Hematopoietic multipotent progenitor cell treated with erythropoietin and hydrocortisone succinate and interleukin-3 and kit ligand, for 17 days (in vitro differentiated cells): ENCODE measurements around the gene COQ9.
"Not testable (repeated sequence)": the region's sequence is repeated elsewhere in the genome, so short reads cannot be mapped to it uniquely, and the experiment has no call there.

Source experiments
- DNase-seq: peaks from one replicate; pipeline ENCODE4 v3.0.0-alpha.2; 2015; ENCODE audit warnings: low spot score

COQ9 gene

DNA sequence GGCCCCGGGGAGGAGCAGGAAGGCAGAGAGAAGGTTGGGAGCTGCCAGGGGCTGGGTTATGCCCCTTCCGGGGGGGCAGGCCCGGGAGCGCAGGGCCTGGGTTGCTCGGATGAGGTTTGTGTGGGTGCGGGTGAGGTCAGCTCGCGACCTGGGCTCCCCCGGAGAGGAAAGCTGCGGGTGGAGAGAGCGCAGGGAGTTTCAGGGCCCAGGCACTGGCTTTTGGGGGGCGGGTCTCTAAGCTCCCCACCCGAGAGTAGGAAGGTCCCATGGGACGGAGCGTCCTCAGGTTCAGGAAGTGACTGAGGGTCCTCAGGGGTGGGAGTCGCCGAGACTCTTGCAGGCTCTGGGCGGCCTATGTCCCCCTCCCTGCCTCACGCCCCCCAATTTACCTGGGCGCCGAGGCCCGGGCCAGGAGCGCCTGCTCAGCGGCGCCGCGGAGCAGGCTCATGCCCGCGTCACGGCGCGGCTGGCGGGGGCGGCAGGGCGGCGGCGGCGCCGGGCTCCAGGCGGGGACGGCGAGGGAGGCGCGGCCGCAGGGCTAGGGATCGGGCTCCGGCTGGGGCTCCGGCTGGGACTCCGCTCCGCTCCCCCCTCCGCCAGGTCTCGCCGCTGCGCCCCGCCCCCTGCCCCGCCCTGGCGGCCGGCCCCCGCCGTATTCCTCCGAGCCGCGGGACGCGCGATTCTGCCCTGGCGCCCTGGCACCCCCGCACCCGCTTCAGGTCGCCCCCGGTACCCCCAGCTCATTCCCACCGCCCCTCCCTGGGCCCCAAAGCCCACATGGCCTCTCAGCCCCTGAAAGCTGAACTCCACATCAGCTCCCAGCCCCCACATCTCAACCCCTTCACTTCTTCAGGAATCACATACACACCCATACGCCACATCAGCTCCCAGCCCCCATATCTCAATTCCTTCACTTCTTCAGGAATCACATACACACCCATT, 38.9 kb downstream of the COQ9 start, which contains the start of gene DOK4:
Gene DOK4 (minus strand): TSS at position 578 of the 942 bp plus-strand sequence. CDS start 6,986 bp downstream, outside the sequence.
- peak; percentile 29 for DNase-seq

DNA sequence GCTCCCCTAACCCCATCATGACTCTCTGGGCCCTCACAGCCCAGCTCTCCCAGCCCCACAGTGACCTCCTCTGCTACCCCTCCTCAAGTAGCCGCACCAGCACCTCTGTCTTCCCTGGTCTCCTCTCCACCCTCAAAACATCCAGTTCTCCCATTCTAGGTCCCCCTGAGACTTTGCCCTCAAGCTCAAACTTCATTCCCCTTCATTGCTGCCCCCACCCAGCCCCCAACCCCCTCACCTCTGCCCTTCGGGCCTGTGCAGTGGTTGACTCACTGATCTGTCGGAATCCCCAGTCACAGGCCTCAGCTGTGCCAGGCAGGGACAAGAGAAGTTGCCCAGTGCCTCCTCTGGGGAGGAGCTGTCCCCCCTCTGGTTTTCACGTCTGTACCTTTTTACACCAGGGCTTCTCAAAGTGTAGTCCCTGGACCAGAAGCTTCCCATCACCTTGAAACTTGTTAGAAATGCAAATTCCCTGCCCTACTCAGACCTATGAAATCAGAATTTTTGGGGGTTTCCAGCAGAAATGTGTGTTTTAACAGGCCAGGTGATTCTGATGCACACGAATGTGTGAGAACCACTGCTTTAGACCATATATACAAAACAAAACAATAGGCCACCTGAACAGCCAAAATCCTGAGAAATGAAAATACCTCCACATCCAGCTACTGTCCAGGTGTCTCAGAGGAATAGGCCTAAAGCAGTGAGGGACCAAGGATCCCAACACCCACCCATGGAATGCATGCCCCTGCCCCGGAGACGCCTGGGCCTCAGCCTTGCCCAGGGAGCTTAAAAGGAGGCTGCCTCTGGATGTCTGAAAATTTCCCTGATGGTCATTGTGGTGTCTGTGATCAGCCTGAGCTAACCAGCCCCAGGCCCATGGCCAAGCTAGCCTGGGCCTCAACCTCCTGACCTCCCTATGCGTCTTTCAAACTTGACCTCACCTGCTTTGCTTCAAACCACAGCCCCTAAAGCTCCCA, 39.9 kb downstream of the COQ9 start:
- DNase-seq, result no peak

DNA sequence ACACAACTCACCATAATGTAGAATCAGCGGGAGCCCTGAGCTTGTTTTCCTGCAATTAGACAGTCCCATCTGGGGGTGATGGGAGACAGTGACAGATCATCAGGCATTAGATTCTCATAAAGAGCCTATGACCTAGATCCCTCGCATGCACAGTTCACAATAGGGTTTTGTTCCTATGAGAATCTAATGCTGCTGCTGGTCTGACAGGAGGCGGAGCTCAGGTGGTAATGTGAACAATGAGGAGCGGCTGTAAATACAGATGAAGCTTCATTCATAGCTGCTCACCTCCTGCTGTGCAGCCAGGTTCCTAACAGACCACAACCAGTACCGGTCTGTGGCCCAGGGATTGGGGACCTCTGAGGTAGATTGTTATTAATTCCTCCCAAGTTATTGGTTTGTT, 42.0 kb downstream of the COQ9 start:
- no peak for DNase-seq

- DNase-seq, result no peak
Observed at GRCh38 chr16:57493767-57494166, 46.5 kb downstream of the COQ9 start.

GRCh38 chr16:57497121-57497520, 49.8 kb downstream of the COQ9 start:
- DNase-seq, result no peak

DNA sequence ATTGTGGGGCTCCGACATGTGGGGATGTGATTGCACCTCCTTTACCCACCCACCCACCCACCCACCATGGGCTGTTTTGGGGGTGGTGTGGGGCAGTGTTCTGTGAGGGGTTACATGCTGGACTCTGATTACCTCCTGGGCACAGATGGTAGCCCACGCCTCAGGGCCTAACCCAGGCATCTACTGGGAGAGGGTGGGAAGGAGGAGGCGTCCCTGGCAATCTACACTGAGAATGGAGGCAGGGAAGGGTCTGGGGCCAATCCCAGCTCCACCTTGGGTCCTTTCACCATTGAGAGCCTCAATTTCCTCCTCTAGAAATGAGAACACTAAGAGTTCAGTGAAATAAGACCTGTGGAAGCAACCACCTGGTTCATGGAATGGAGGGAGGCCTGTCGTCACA, 50.8 kb downstream of the COQ9 start:
- no peak for DNase-seq

DNA sequence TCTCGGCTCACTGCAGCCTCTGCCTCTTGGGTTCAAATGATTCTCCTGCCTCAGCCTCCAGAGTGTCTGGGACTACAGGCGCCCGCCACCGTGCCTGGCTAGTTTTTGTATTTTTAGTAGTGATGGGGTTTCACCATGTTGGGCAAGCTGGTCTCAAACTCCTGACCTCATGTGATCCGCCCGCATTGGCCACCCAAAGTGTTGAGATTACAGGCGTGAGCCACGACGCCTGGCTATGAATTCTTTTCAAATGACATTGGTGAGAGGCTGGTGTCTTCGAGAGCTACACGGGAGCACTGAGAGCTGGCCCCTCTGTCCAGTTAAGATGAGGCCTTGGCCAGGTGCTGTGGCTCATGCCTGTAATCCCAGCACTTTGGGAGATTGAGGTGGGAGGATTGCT, 52.7 kb downstream of the COQ9 start:
- DNase-seq, result not testable (repeated sequence)

- no peak for DNase-seq
Observed at GRCh38 chr16:57500578-57501111, 53.4 kb downstream of the COQ9 start.

- no peak for DNase-seq
Observed at GRCh38 chr16:57501492-57501891, 54.2 kb downstream of the COQ9 start.

GRCh38 chr16:57502048-57502775, 54.9 kb downstream of the COQ9 start:
- DNase-seq, result no peak

DNA sequence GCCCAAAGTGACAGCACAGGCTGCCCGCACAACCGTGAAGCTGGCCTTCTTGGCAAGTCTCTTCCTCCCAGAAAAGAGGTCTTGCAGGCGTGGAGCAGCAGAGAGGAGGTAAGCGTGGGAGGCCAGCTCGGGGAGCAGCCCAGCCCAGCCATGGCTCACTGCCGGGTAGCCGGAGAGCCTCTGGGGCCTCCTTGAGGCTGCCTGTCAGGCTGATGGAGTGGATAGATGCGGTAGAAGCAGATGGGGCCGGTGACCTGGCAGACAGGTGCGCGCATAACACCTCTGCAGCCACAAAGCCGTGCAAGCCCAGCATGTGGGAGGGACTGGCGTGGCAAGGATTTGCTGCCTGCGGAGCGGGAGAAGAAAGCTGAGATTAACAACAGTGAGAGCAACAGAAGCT, 56.1 kb downstream of the COQ9 start:
- DNase-seq, result no peak

DNA sequence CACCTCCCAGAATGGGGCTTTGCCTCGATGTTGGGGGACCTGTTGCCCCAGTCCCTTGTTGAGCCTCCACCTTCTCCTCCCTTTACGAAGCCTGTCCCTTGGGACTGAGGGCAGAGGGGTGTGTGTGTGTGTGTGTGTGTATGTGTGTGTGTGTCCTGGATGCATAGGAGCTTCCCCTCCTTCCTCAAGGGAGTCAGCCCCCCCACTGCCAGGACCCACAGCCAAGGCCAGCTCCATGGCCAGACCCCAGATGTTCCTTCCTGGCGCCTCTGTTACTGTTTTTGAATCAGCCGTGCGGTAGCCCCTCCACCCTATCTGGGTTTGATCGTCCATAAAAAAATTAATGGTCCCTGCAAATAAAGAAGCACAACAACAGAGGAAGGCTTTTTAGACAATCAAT, 56.7 kb downstream of the COQ9 start:
- no peak for DNase-seq

DNA sequence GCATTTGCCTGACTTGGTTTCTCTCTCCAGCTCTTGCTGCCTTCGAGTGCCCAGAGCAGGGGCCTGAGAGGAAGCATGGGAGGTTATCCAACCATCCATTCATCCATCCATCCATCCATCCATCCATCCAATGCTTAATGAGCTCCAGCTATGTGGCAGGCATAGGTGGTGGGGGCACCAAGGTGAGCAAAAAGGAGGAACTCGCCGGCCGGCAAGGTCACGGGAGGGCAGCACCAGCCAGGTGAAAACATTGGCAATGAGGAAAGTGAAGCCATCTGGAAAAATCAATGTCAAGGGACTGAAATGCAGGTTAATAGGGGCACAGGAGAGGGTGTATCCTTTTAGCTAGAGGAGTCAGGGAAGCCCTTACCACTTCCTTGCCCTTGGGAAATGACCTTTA, 57.2 kb downstream of the COQ9 start:
- no peak for DNase-seq

DNA sequence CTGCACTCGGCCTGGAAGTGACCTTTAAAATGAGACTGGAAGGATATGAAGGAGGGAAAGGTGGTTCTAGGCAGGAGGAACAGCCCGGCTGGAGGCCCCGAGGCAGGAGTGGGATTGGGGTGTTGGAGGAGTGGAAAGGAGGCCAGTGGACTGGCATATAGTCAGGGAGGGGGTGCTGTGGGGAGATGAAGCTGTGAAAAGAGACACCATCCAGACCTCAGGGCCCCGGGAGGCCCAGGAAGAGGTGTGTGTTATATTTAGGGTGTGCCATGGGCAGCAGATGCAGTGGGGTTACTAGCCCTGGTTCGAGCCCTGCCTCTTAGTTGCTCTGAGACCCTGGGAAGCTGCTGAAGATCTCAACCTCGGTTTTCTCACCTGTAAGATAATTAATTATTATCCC, 57.9 kb downstream of the COQ9 start:
- DNase-seq, result no peak

DNA sequence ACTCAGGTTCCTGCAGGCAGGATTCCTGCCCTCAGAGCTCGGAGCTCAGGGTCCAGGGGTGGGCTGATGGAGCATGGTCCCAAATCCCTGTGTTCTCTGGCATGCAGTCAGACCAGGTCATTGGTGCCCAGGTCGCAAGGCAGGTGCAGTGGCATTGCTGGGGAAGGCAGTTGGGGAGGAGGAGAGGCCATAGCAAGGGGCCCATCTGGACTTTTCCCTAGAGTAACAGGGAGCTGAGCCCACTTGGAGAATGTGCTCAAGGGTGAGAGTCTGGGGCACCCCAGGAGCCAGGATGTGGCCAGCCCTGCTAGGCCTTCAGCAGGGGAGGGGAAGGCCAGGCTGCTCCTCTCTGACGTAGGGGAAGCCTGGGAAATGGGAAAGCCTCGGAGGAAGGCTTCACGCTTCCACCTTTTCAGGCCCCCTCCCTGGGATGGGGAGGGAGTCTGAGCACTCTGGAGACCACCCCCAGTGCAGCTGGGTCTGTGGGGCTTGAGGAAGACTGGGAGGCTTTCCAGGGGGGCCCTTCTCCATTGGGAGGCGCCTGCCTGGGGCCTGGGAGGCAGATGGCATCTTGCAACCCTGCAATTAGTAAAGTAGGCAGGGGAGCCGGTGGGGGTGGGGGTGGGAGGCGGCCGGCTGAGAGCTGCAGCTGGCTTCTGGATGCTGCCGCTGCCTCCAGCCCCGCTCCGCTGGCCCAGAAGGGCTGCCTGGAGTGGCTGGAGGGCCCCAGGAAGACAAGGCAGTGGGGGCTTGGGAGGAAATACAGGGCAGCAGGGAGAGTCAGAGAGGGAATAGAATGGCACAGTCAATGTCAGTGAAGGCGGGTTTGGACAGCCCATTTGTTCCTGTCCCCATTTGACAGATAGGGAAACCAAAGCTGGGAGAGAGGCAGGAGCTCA, 60.1 kb downstream of the COQ9 start:
- no peak for DNase-seq

DNA sequence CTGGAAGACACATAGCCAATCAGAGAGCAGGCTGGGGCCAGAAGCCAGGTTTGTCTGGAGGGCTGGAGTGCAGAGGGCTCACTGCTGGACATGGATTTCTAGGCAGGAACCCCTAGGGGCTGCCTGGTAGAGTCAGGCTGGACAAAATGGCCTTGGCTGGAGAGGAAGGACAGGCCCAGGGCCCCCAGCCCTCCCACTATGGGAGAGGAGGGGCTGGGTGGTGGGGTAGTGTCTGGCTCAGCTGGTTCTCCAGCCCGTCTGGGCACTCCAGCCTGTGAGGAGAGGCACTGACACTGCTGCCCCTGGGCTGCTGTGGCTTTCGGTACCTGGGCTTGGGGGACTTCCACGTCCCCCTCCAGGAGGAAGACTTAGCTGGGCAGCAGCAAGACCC, 60.8 kb downstream of the COQ9 start:
- no peak for DNase-seq

- no peak for DNase-seq
Observed at GRCh38 chr16:57509231-57509923, 62.1 kb downstream of the COQ9 start.

DNA sequence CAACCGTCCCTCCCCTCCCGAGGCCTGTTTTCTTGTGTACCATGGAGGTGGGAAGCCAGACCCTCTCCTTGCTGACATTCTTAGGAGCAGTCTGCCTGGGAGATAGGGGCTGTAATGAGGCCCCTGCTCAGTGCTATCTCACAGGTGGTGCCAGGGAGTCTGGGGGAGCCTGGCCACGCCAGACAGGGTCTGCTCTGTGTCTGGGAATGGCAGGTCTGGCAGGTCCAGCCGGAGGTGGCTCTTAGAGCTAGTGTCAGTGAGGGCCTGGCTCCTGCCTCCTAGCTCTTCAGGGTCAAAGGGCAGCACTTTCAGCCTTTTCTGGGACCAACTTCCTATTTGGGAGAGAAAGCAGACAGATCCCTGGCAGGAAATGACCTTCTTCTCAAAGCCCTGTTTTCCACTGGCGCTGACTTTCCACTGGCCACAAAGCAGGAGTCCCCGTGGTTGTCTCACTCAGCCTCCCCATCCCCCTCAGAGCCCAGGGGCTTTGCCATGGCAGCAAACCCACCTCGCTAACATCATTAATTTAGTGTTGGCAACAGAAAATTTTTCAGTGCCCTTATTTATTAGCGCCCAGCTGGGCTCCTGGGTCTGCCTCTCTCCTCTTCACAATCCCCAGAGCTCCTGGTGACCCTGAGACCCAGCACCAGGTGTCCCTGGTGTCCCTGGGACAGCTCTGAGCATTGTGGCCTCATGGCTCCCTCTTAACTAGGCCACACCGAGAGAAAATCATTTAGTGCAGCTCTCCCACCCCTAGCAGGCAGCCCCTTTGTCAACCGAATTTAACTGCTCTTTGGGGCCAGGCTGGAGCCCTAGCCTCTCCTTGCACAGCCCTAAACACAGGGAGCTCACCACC, 63.0 kb downstream of the COQ9 start:
- DNase-seq, result no peak
